ENCODE results near the gene TYROBP. TPM values are rescaled to one million over a fixed set of nuclear protein-coding genes. Genes with fewer than 3 reads are reported as not detected.

TYROBP gene
- total RNA-seq, 1 donor from 2014 or later: not detected

- no peak for TF ChIP-seq CTCF (IDR thresholded peaks at IDR 0.05)
- intact Hi-C loops (cut with micrococcal nuclease): no loop called here
- ATAC-seq (ENCODE audit: low read depth): no peak
- Mint-ChIP-seq H3K36me3 (ENCODE audit: low read depth) (no peaks in the 10 kb centered on the region), H3K4me1 (peaks cover 12% of the 10 kb centered on the region), H3K9me3 (no peaks in the 10 kb centered on the region), H3K27me3 (peaks cover 60% of the 10 kb centered on the region), H3K4me3 (peak overlapping the region; percentile 15), H3K27ac (no peak overlapping the region)
- ChIA-PET POLR2A (no interaction called here), CTCF (no interaction called here)
- DNase-seq: no peak
Observed at GRCh38 chr19:35860818-35861639, 47.1 kb downstream of the TYROBP start.

DNA sequence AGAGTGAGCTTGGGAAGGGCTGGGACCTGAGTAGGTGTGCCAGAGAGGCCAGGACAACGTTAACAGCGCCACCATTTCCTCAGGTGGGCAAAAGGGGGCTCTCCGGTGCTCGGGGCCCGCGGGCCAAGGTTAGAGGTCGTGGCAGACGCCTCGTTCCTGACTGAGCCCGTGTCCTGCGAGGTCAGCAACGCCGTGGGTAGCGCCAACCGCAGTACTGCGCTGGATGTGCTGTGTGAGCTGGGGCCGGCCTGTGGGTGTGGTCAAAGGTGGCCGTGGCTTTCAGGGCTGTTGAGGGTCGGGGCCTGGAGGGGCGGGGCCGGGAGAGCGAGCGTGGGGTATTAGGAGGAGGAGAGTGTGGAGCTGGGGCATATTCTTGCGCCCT is 47.7 kb downstream of the TYROBP start:
- H3K4me3 Mint-ChIP-seq: no peak overlapping the region
- POLR2A ChIA-PET: no interaction called here
- no peak overlapping the region for H3K27ac Mint-ChIP-seq
- H3K9me3 Mint-ChIP-seq: no peaks in the 10 kb centered on the region
- TF ChIP-seq CTCF (IDR thresholded peaks at IDR 0.05): no peak
- DNase-seq (no peak), ATAC-seq (ENCODE audit: low read depth) (no peak)
- CTCF ChIA-PET: no interaction called here
- H3K4me1 Mint-ChIP-seq: peaks cover 12% of the 10 kb centered on the region
- H3K27me3 Mint-ChIP-seq: peaks cover 59% of the 10 kb centered on the region
- intact Hi-C loops (cut with micrococcal nuclease): no loop called here
- no peaks in the 10 kb centered on the region for H3K36me3 Mint-ChIP-seq (ENCODE audit: low read depth)

DNA sequence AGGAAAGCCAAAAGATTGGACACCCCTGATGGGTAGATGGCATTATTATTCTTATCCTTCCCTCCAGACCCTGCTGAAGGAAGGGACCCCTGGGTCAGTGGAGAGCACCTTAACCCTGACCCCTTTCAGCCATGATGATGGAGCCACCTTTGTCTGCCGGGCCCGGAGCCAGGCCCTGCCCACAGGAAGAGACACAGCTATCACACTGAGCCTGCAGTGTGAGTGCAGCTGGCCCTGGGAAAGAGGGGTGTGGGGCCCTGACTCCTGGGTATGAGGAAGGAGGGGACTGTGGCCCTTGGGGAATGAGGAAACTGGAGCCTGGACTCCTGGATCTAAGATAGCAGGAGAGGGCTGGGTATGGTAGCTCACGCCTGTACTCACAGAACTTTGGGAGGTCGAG is 48.7 kb downstream of the TYROBP start:
- intact Hi-C loops (cut with micrococcal nuclease): no loop called here
- DNase-seq: no peak

DNA sequence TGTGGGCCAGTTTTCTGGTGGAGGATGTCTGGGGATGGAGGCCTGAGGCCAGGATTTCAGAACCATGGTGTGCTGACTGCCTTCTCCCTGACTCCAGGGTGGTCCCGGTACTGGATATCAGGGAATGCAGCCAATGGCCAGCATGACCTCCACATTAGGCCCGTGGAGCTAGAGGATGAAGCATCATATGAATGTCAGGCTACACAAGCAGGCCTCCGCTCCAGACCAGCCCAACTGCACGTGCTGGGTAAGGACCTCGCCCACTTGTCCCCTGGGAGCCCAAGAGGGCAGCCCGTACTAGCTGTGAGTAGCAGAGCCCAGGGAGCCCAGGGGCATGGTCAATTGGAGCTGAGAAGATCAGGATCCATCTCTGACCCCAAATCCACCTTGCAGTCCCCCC is 49.8 kb downstream of the TYROBP start:
- H3K36me3 Mint-ChIP-seq (ENCODE audit: low read depth): no peaks in the 10 kb centered on the region
- no peaks in the 10 kb centered on the region for H3K9me3 Mint-ChIP-seq
- intact Hi-C loops (cut with micrococcal nuclease): no loop called here
- no peak overlapping the region for H3K27ac Mint-ChIP-seq
- no peak for ATAC-seq (ENCODE audit: low read depth)
- DNase-seq: no peak
- ChIA-PET CTCF (no interaction called here), POLR2A (no interaction called here)
- no peak for TF ChIP-seq CTCF (IDR thresholded peaks at IDR 0.05)
- peak overlapping the region; percentile 1 for H3K4me3 Mint-ChIP-seq
- peaks cover 57% of the 10 kb centered on the region for H3K27me3 Mint-ChIP-seq
- peaks cover 12% of the 10 kb centered on the region for H3K4me1 Mint-ChIP-seq

More for the DNA sequence above, 48.7 kb downstream of the TYROBP start:
- Mint-ChIP-seq H3K4me3 (no peak overlapping the region), H3K27ac (no peak overlapping the region), H3K27me3 (peaks cover 59% of the 10 kb centered on the region), H3K4me1 (peaks cover 12% of the 10 kb centered on the region), H3K36me3 (ENCODE audit: low read depth) (no peaks in the 10 kb centered on the region), H3K9me3 (no peaks in the 10 kb centered on the region)
- no peak for TF ChIP-seq CTCF (IDR thresholded peaks at IDR 0.05)
- CTCF ChIA-PET: no interaction called here
- POLR2A ChIA-PET: no interaction called here
- no peak for ATAC-seq (ENCODE audit: low read depth)

DNA sequence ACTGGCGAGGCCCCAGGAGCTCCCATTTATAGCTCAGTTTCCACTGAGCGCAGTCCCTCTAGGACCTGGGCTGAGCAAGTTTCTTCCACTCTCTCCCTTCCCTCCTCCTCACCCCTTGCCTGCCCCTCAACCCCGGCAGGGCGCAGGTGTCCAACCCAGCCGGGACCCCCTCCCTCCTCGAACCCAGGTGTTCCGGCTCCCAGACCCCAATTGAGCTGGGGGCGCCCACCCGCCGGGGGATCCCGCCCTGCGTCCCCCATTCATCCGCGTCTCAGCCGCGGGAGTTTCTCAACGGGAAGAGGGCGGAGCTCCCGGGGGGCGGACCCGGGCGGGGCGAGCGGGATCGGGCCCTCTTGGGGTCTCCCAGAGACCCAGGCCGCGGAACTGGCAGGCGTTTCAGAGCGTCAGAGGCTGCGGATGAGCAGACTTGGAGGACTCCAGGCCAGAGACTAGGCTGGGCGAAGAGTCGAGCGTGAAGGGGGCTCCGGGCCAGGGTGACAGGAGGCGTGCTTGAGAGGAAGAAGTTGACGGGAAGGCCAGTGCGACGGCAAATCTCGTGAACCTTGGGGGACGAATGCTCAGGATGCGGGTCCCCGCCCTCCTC is 51.4 kb downstream of the TYROBP start, which contains the start of gene KIRREL2:
Gene KIRREL2 (plus strand): TSS at position 366 of the 604 bp plus-strand sequence. CDS start 209 bp downstream, at position 575.
- intact Hi-C loops (cut with micrococcal nuclease): no loop called here
- H3K27me3 Mint-ChIP-seq: peaks cover 54% of the 10 kb centered on the region
- no peak within 1 kb of the TSS for H3K27ac Mint-ChIP-seq
- DNase-seq (peak; percentile 38), ATAC-seq (ENCODE audit: low read depth) (peak; percentile 28)
- ChIA-PET CTCF (no interaction called here), POLR2A (no interaction called here)
- H3K9me3 Mint-ChIP-seq: no peaks in the 10 kb centered on the region
- no peaks in the 10 kb centered on the region for H3K36me3 Mint-ChIP-seq (ENCODE audit: low read depth)
- H3K4me1 Mint-ChIP-seq: peaks cover 14% of the 10 kb centered on the region
- TF ChIP-seq CTCF (IDR thresholded peaks at IDR 0.05): no peak
- H3K4me3 Mint-ChIP-seq: peak within 1 kb of the TSS; percentile 78

Other genes with a start within 250 kb of the TYROBP start
- gene UPK1A, start 241.8 kb downstream of the TYROBP start, total RNA-seq: not detected in 2 replicates
- 16.4 and 21.4 TPM in 2 replicates for gene ZBTB32, start 203.7 kb downstream of the TYROBP start, total RNA-seq
- gene KMT2B, start 190.3 kb downstream of the TYROBP start, total RNA-seq: 65.6 and 65.8 TPM in 2 replicates
- 130 and 133 TPM in 2 replicates for gene IGFLR1, start 165.8 kb downstream of the TYROBP start, total RNA-seq
- gene U2AF1L4, start 162.9 kb downstream of the TYROBP start, total RNA-seq: 41.0 and 46.1 TPM in 2 replicates
- gene PSENEN, start 162.6 kb downstream of the TYROBP start, total RNA-seq: 45.0 and 45.6 TPM in 2 replicates
- 12.2 and 14.3 TPM in 2 replicates for gene LIN37, start 159.7 kb downstream of the TYROBP start, total RNA-seq
- gene HSPB6, start 151.3 kb downstream of the TYROBP start, total RNA-seq: not detected in 2 replicates
- gene PROSER3, start 150.1 kb downstream of the TYROBP start, total RNA-seq: 43.7 and 60.5 TPM in 2 replicates
- 9.3 and 15.0 TPM in 2 replicates for gene ARHGAP33, start 132.7 kb downstream of the TYROBP start, total RNA-seq
- gene PRODH2, start 95.5 kb downstream of the TYROBP start, total RNA-seq: not detected in 2 replicates
- gene NPHS1, start 55.8 kb downstream of the TYROBP start, total RNA-seq: 0.18 TPM in 1 of 2 replicates, not detected in the other
- gene KIRREL2, start 51.4 kb downstream of the TYROBP start, total RNA-seq: not detected in 2 replicates
- gene APLP1, start 39.7 kb downstream of the TYROBP start, total RNA-seq: not detected in 2 replicates
- gene NFKBID, start 7.8 kb downstream of the TYROBP start, total RNA-seq: 120 and 143 TPM in 2 replicates
- 2.9 and 3.5 TPM in 2 replicates for gene HCST, start 5.8 kb downstream of the TYROBP start, total RNA-seq
- 1.8 TPM in 2 replicates for gene LRFN3, start 28.1 kb upstream of the TYROBP start, total RNA-seq
- gene SDHAF1, start 86.9 kb upstream of the TYROBP start, total RNA-seq: 20.3 and 21.9 TPM in 2 replicates
- gene SYNE4, start 100.5 kb upstream of the TYROBP start, total RNA-seq: 2.1 and 3.7 TPM in 2 replicates
- 32.7 and 39.7 TPM in 2 replicates for gene ALKBH6, start 105.9 kb upstream of the TYROBP start, total RNA-seq
- 0.20 and 0.62 TPM in 2 replicates for gene CLIP3, start 124.6 kb upstream of the TYROBP start, total RNA-seq
- 2.3 and 2.4 TPM in 2 replicates for gene THAP8, start 146.0 kb upstream of the TYROBP start, total RNA-seq
- gene WDR62, start 146.6 kb upstream of the TYROBP start, total RNA-seq: 2.7 and 3.3 TPM in 2 replicates
- gene OVOL3, start 202.8 kb upstream of the TYROBP start, total RNA-seq: not detected in 2 replicates
- gene POLR2I, start 206.6 kb upstream of the TYROBP start, total RNA-seq: 46.6 and 51.6 TPM in 2 replicates
- gene TBCB, start 207.2 kb upstream of the TYROBP start, total RNA-seq: 138 and 144 TPM in 2 replicates
- gene CAPNS1, start 231.8 kb upstream of the TYROBP start, total RNA-seq: 442 and 477 TPM in 2 replicates
- not detected in 2 replicates for gene COX7A1, start 244.2 kb upstream of the TYROBP start, total RNA-seq